Smooth muscle cell (in vitro differentiated cells): ENCODE measurements around the gene RASSF8. TPM values are rescaled to one million over a fixed set of nuclear protein-coding genes. Genes with fewer than 3 reads are reported as not detected.

ENCODE experiments used
- DNase-seq: peaks from one replicate; lab custom pipeline; 2025; ENCODE audit not compliant: unreplicated experiment; lab: John Stamatoyannopoulos, UW
- H2AFZ ChIP-seq: fragments of 200-600 bp; sonication (generic); 2 replicates; pipeline ENCODE4 v1.6.0; 2016; ENCODE audit warnings: antibody characterized with exemption, low read depth, mild to moderate bottlenecking
- H3F3A ChIP-seq: fragments of 200-600 bp; sonication (generic); 2 replicates; pipeline ENCODE4 v1.6.0; 2017; ENCODE audit warnings: antibody characterized with exemption, low read depth
- H3K27ac ChIP-seq: fragments of 200-600 bp; sonication (generic); 2 replicates; pipeline ENCODE4 v1.5.1; 2016; ENCODE audit warnings: low read depth, mild to moderate bottlenecking
- H3K27me3 ChIP-seq: fragments of 200-600 bp; sonication (generic); 2 replicates; pipeline ENCODE4 v1.6.1; 2016; ENCODE audit warnings: low read depth, mild to moderate bottlenecking
- H3K36me3 ChIP-seq: fragments of 200-600 bp; sonication (generic); 2 replicates; pipeline ENCODE4 v1.5.1; 2016; ENCODE audit warnings: low read depth
- H3K4me1 ChIP-seq: fragments of 200-600 bp; sonication (generic); 2 replicates; pipeline ENCODE4 v1.5.1; 2016; ENCODE audit warnings: low read depth
- H3K4me2 ChIP-seq: fragments of 200-600 bp; sonication (generic); 2 replicates; pipeline ENCODE4 v1.6.0; 2016; ENCODE audit warnings: mild to moderate bottlenecking
- H3K4me3 ChIP-seq: fragments of 200-600 bp; sonication (generic); 2 replicates; pipeline ENCODE4 v1.5.1; 2016; ENCODE audit warnings: mild to moderate bottlenecking
- H3K79me2 ChIP-seq: fragments of 200-600 bp; sonication (generic); 2 replicates; pipeline ENCODE4 v1.6.0; 2016; ENCODE audit warnings: low read depth, mild to moderate bottlenecking
- H3K9ac ChIP-seq: fragments of 200-600 bp; sonication (generic); 2 replicates; pipeline ENCODE4 v1.6.0; 2016; ENCODE audit warnings: low read depth
- H3K9me3 ChIP-seq: fragments of 200-600 bp; sonication (generic); replicated peaks from 2 replicates; pipeline ENCODE4 v1.5.1; 2016; ENCODE audit warnings: low read depth
- H4K20me1 ChIP-seq: fragments of 200-600 bp; sonication (generic); 2 replicates; pipeline ENCODE4 v1.6.0; 2016; ENCODE audit warnings: low read depth
- CTCF ChIP-seq: fragments of 200-600 bp; sonication (generic); IDR thresholded peaks from 2 replicates; pipeline ENCODE4 v1.5.1; 2017; ENCODE audit warnings: borderline replicate concordance, mild to moderate bottlenecking, antibody characterized with exemption; ENCODE audit not compliant: insufficient read depth, poor library complexity, severe bottlenecking
- WGBS: methylation state at CpG from one replicate; pipeline ENCODE4 v1.1.7; 2016; ENCODE audit warnings: low lambda C conversion rate; 5-methylcytosine and 5-hydroxymethylcytosine counted together
- polyA plus RNA-seq: library from polyadenylated mRNA; unstranded; fragments of >200 nt; fragmentation: Nextera tagmentation; extraction: Ambion mirVana; gene quantifications from 2 replicates; pipeline ENCODE4 v1.2.1, GENCODE V29; 2016
- total RNA-seq: library from RNA; depleted of rRNA; stranded (reverse); fragments of >200 nt; gene quantifications from 2 replicates; pipeline ENCODE4 v1.2.3, GENCODE V29; 2014

Gene RASSF8
- total and polyA plus RNA-seq, 2 experiments from 2014 or later, result 9.8 to 29.8 TPM

- no peak overlapping the region for H2AFZ ChIP-seq
- no peak overlapping the region for H3K27ac ChIP-seq
- peak; percentile 68 for TF ChIP-seq CTCF
- WGBS, result 58% methylated on average over 4 of the region's 4 CpGs
- DNase-seq, result no peak
- no peaks in the 10 kb centered on the region for H3F3A ChIP-seq
- H3K9ac ChIP-seq, result no peak overlapping the region
- peaks cover 64% of the 10 kb centered on the region for H3K79me2 ChIP-seq
- H3K4me2 ChIP-seq, result peak overlapping the region; percentile 80
- no peaks in the 10 kb centered on the region for H3K27me3 ChIP-seq
- no peaks in the 10 kb centered on the region for H3K36me3 ChIP-seq
- peaks cover 13% of the 10 kb centered on the region for H3K4me1 ChIP-seq
- H3K9me3 ChIP-seq, result no peaks in the 10 kb centered on the region
- no peak overlapping the region for H3K4me3 ChIP-seq
- H4K20me1 ChIP-seq, result peaks cover 39% of the 10 kb centered on the region
These were observed 59.2 kb downstream of the RASSF8 start for GRCh38 chr12:26017484-26018211.

- Histone ChIP-seq H3K79me2 (peaks cover 53% of the 10 kb centered on the region), H3K4me1 (peaks cover 13% of the 10 kb centered on the region), H3K4me2 (no peak overlapping the region), H2AFZ (no peak overlapping the region), H3K27me3 (no peaks in the 10 kb centered on the region), H3K9me3 (no peaks in the 10 kb centered on the region), H3F3A (no peaks in the 10 kb centered on the region), H3K27ac (no peak overlapping the region), H3K4me3 (no peak overlapping the region), H3K36me3 (no peaks in the 10 kb centered on the region), H4K20me1 (peaks cover 39% of the 10 kb centered on the region), H3K9ac (no peak overlapping the region)
- DNase-seq, result no peak
- no peak for TF ChIP-seq CTCF
- 93% methylated on average over 2 of the region's 2 CpGs for WGBS
These were observed 60.4 kb downstream of the RASSF8 start for GRCh38 chr12:26018926-26019325.

GRCh38 chr12:26021534-26021933 is 63.1 kb downstream of the RASSF8 start:
- Histone ChIP-seq H3K36me3 (no peaks in the 10 kb centered on the region), H3F3A (no peaks in the 10 kb centered on the region), H3K27ac (no peak overlapping the region), H4K20me1 (peaks cover 38% of the 10 kb centered on the region), H3K4me3 (no peak overlapping the region), H3K9me3 (no peaks in the 10 kb centered on the region), H3K79me2 (peaks cover 42% of the 10 kb centered on the region), H3K4me2 (no peak overlapping the region), H3K4me1 (peaks cover 13% of the 10 kb centered on the region), H2AFZ (no peak overlapping the region), H3K9ac (no peak overlapping the region), H3K27me3 (no peaks in the 10 kb centered on the region)
- DNase-seq, result no peak
- TF ChIP-seq CTCF, result no peak
- 73% methylated on average over 2 of the region's 2 CpGs for WGBS

GRCh38 chr12:26022043-26022442 is 63.6 kb downstream of the RASSF8 start:
- H3K4me1 ChIP-seq, result peaks cover 12% of the 10 kb centered on the region
- H2AFZ ChIP-seq, result no peak overlapping the region
- no peak for TF ChIP-seq CTCF
- H3K79me2 ChIP-seq, result peaks cover 37% of the 10 kb centered on the region
- H4K20me1 ChIP-seq, result peaks cover 35% of the 10 kb centered on the region
- no peaks in the 10 kb centered on the region for H3F3A ChIP-seq
- no peaks in the 10 kb centered on the region for H3K36me3 ChIP-seq
- no peak overlapping the region for H3K27ac ChIP-seq
- DNase-seq, result no peak
- no peak overlapping the region for H3K4me2 ChIP-seq
- no peaks in the 10 kb centered on the region for H3K9me3 ChIP-seq
- 77% methylated on average over 3 of the region's 3 CpGs for WGBS
- H3K27me3 ChIP-seq, result no peaks in the 10 kb centered on the region
- H3K9ac ChIP-seq, result no peak overlapping the region
- no peak overlapping the region for H3K4me3 ChIP-seq
